GM19397 (cell line): Measurements from ENCODE around the gene GLOD4.
A peak's percentile ranks its signal among the peaks of the same experiment; 100 is the strongest.

Experiments used
- ATAC-seq: cut with Tn5 transposase; IDR thresholded peaks from one replicate; pipeline ENCODE4 v1.9.1; 2021; ENCODE audit warnings: mild to moderate bottlenecking, moderate library complexity; ENCODE audit not compliant: unreplicated experiment

GLOD4 gene

DNA sequence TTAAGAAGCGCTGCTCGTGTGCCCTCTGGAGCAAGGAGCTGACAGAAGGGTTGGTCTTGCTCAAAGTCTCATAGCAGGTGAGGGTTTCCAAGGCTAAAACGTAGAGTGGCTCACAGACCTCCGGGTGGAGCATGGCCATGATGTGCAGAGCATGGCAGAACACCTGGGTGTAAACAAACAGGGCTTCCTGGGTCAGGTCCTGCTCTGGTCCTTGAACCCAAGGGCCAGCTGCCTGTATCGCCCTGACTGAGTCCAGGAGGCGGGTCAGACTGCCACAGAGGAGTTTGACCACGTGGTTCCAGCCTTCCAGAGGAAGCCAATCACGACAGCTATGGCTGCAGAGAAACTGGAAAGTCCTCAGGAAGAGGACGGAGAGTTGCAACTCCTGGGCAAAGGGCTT lies 37.1 kb downstream of the GLOD4 start:
- ATAC-seq, result no peak

DNA sequence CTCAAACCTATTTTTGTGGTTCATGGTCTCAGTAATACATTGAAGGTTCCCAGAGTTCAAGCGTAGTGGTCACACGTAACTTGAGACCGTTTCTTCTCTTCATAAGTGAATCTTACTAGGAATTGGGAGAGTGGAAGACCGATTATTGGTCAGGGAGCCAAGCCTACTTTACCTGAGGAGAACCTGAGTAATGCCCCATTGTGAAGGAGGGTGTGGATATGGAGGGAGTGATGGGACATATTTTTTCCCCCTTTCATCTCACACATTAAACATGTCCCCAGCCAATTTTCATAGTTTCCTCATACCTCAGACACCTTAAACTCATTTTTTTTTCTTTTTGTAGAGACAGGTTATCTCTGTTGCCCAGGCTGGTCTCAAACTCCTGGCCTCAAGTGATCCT lies 38.9 kb downstream of the GLOD4 start:
- no peak for ATAC-seq

GRCh38 chr17:742147-742793 lies 39.8 kb downstream of the GLOD4 start:
- no peak for ATAC-seq

GRCh38 chr17:740240-741017 lies 41.7 kb downstream of the GLOD4 start:
- peak; percentile 74 for ATAC-seq

GRCh38 chr17:737561-738113 lies 44.4 kb downstream of the GLOD4 start:
- no peak for ATAC-seq

DNA sequence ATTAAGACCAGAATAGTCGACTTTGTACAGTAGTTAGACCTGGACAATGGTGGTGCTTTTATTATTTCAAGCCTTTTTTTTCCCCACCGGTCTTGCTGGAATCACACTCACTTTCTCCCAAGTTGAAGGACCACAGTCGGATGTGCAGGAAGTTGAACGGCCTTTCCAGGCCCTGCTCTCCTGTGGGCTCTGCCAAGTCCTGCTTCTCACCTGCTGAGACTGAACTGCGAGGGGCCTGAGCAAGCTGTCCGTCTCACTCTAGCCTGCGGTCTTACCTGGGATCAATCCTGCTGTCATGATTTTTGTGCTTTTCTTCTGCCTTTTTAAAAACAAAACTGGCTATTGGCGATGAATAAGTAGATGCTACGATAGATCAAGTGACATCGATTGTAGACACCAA lies 48.3 kb downstream of the GLOD4 start:
- ATAC-seq, result no peak

DNA sequence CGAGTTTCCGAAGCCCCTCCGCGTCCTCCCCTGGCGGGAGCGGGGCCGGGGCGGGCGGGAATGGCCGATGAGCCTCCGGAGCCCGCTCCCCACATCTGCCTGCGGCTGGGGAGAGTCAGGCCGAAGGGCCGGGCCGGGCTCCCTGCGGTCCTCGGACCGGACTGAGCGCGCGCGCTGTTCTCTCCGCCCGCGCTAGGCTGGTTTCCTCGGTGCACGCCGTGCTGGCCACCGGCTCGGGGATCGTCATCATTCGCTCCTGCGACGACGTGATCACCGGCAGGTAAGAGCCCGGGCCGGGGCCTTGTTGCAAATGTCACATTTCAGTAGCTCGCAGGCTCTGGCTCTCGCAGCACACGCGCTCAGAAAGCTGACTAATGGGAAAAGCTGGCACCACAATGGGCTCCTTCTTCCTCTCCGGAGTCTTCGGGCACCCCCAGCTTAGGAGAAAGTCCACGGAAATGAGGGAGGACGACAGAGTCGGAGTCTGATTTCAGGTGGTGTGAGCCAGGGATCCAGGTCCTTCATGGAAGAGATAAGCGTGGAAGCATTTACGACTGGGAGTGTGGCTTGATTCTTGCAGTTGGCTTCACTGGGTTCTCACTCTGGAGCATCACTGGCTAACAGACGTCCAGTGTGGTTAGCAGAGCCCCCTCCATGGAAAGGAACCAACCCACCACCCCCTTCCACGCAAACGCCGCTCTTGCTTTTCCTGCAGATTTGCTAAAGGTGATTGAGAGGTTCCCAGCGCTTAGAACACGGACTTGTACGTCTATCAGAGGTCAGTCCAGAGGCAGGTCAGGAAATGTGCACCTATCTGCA lies 49.0 kb downstream of the GLOD4 start:
- ATAC-seq, result peak; percentile 36

- ATAC-seq, result peak; percentile 54
Measured at GRCh38 chr17:732067-732901, 49.8 kb downstream of the GLOD4 start, which contains the start of gene TLCD3A. TLCD3A (plus strand) TSS chr17:732596; CDS start chr17:732648, 52 bp downstream.

- ATAC-seq, result no peak
Measured at GRCh38 chr17:731644-732066, 50.4 kb downstream of the GLOD4 start.

DNA sequence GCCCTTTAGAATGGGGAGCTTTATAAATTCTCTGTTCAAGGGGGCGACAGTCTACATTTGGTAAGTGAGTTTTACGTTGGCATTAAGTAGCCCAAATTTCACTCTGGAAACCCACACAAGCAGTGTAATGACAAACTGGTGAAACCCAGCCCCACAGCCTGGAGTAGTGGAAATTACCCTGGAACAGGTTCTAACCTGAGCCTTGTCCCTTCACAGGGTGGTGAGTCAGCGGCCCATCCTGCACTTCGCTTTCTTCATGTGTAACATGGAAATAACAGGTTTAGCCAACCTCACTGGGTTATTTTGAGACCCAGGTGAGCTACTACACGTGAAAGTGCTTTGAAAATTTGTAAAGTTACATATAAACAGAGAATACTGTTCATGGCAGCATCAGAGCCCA lies 53.2 kb downstream of the GLOD4 start:
- ATAC-seq, result no peak

- ATAC-seq, result no peak
Measured at GRCh38 chr17:726271-726919, 55.7 kb downstream of the GLOD4 start.

DNA sequence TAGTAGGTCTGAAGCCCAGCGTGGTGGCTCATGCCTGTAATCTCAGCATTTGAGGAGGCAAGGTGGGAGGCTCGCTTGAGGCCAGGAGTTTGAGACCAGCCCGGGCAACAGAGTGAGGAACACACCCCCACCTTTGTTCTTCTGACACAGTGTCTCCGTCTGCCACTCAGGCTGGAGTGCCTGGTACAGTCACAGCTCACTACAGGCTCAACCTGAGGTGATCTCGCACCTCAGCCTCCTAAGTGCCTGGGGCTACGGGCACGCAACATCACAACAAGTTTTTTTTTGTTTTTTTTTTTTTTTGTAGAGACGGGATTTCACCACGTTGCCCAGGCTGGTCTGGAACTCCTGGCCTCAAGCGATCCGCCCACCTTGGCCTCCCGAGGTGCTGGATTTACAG lies 56.3 kb downstream of the GLOD4 start:
- ATAC-seq, result no peak

DNA sequence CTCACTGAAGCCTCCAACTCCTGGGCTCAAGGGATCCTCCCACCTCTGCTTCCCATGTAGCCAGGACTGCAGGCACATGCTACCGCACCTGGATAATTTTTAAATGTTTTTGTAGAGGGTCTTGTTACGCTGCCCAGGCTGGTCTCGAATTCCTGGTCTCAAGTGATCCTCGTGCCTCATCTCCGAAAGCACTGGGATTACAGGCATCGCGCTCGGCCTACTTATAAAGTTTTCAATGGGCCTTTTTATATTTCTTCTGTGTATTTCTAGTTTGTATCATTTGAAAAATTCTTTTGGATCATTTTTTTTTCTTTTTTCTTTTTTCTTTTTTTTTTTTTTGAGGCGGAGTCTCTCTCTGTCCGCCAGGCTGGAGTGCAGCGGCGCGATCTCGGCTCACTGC lies 57.0 kb downstream of the GLOD4 start:
- ATAC-seq, result no peak

- ATAC-seq, result no peak
Measured at GRCh38 chr17:721540-721937, 60.5 kb downstream of the GLOD4 start.

- ATAC-seq, result no peak
Measured at GRCh38 chr17:720706-721539, 61.2 kb downstream of the GLOD4 start.

DNA sequence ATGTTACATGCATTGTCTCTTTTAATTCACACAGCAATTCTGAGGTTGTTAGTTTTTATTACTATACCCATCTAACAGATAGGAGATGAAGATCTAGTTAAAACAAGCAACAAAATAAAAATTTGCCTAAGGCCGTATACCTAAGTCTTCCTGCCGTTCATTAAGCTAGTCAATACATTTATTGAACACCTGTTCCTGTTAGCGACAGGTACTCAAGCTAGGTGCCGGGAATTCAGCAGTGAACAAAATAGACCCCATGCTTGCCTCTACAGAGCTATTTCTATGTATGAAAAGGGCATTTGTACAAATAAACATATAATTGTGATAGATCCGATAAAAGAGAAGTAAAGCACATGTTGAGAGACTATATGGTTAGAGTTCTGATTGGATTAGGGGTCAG lies 64.0 kb downstream of the GLOD4 start:
- ATAC-seq, result no peak
